A204.1 (cell line): ENCODE data around the gene CSMD2.

ENCODE experiments used
- FAIRE-seq: peaks from 2 replicates; lab custom pipeline; 2012; peaks lifted over from hg19 to GRCh38; lab: Jason Lieb, UNC

The CSMD2 gene

GRCh38 chr1:33743221-33743998, 421.6 kb downstream of the CSMD2 start:
- no peak for FAIRE-seq

- FAIRE-seq, result no peak
These were observed 422.4 kb downstream of the CSMD2 start for GRCh38 chr1:33742663-33743062.

- FAIRE-seq, result no peak
These were observed 423.3 kb downstream of the CSMD2 start for GRCh38 chr1:33741749-33742148.

- FAIRE-seq, result no peak
These were observed 424.8 kb downstream of the CSMD2 start for GRCh38 chr1:33740040-33740744.

DNA sequence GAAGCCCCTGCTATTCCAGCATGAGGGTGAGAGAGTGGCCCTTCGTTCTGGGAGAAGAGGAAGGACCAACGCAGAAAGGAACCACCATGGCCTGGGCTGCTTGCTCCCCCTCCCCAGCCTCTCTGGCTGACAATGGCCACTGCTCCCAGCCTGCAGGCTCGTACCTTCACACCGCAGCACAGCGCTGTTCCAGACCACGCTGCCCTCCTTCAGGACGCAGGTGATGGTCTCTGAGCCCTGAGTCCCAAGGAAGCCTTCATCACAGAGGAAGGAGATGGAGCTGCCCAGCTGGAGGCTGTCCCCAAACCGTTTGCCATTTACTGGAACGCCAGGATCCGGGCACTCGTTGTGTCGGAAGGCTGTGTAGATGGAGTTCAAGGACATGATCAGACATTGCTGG, 426.1 kb downstream of the CSMD2 start:
- no peak for FAIRE-seq

DNA sequence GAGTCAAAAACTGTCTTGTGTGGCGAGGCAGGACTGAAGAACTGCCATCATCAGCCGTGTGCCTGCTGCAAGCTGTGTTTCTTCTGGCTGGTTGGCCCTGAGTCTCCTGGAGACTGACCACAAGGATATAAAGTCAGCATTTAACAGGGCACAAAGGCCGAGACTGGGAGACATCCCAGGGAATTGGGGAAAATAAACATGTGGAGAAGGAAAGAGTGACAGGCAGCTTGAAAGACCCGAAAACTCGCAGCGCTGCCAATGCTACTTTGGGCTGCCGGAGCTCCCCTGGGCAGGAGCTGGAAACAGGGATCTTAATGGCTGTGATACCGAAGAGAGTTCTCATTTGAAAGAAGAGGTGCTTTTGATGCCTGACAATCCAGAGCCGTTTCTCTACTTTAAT, 426.5 kb downstream of the CSMD2 start:
- no peak for FAIRE-seq

DNA sequence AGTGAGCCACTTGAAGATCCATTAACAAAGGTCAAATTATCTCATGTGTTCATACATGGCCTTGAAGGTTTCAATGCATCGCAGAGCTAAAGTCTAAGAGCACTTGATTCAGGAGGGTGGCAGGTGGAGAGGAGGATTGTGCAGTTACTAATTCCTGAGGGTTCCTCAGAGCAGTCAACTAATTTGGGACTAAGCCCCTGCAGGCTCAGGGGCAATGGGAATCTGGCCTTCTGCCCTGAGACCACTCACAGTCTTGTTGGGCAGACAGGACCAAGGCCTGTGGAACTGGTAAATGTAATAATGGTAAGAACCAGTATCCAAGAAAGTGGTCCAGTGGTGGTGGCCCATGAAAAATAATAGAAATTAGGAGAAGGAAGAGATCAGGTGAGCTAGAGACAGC, 428.5 kb downstream of the CSMD2 start:
- no peak for FAIRE-seq

- FAIRE-seq, result no peak
These were observed 429.4 kb downstream of the CSMD2 start for GRCh38 chr1:33735624-33736023.

DNA sequence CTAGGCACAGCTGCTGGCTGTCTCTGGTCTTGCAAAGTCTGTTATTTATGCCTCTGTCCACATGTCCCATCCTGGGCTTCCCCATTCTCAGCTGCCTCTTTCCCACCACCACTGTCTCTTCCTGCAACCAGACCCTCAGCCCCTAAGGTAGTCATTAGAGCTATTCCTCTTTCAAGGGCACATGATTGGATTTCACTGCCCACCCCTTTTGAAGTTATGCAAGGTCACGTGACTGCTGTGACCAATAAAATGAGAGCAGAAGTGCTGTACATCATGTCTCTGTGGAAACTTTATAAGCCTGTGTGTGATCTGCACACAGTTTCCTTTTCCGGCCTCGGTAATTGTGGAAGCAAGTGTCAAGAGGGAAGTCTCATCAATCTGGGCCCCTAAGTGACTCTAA, 437.7 kb downstream of the CSMD2 start:
- FAIRE-seq, result no peak

GRCh38 chr1:33726274-33726804, 438.7 kb downstream of the CSMD2 start:
- no peak for FAIRE-seq

DNA sequence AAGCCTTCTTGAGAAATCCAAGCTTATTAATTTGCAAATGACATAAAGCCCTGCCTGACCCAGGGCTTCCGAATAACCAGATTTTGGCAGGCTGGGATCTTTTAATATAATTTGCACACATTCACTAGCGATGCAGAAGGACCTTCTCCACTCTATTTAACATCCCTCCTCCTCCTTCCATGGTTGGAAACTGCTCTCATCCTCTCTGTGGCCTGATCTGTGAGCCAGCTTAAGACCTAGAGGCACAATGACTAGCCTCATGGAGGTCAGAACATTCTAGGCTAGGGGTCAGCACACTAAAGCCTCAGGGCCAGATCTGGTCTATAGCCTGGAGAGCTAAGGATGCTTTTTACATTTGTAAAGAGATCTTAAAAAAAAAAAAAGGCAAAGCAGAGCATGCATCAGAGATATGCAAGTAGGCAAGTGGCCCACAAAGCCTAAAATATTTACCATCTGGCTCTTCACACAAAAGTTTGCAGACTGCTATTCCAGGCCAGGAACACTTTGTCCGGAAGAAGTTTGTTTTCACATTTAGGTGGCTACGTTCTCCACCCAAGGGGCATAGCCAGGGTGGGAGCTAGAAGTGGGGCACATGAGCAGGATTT, 439.4 kb downstream of the CSMD2 start:
- FAIRE-seq, result no peak

DNA sequence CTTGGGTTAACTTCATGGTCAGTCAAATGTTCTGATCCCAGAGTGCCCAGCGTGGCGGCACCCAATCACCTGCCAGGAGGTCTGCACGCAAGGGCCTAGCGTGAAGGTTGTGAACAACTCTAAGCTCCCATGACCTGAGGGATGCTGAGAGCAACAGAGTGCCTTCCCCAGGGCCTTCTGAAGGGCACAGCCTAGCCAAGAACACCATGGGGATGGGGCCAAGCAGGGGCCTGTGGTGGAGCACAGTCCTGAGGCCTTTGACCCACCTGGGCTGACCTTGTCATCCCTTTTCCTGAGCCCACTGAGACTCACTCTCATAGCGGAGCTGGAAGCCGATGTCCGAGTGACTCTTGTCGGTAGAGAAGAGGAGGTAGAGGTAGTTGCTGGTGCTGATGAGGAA, 440.0 kb downstream of the CSMD2 start:
- no peak for FAIRE-seq

DNA sequence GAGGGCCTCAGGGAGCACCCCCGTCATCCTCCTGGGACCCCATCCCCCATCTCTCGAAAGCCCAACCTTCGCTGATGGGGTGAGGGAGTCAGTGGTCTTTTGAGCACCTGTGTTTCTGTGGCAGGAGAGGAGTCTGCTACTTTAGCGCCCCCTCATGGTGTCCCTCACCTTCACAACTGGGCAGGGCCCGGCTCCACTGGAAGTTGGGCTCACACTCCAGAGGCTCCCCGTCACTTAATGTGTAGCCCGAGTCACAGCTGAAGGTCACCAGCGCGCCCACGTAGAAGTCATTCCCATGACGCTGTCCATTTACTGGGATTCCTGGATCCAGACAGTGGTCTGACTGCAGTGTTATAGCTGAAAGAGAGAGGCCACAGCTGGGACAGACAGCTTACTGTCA, 440.7 kb downstream of the CSMD2 start:
- FAIRE-seq, result no peak

DNA sequence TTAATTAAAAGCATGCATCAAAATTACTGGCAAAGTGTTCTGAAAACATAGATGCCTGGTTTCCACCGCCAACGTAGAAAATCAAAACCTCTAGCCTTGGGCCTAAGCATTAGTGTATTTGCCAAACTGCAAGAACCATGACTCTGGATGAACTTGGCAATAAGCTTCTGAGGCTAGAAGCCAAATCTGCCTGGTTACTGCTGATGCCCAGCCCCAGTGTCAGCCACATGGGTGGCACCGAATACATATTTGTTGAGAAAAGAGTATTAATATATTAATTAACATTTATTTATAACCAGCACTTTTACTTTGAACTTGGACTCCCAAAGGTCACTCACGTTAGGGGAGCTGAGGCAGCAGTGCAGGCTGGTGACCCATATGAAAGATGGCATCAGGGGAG, 441.8 kb downstream of the CSMD2 start:
- FAIRE-seq, result no peak

DNA sequence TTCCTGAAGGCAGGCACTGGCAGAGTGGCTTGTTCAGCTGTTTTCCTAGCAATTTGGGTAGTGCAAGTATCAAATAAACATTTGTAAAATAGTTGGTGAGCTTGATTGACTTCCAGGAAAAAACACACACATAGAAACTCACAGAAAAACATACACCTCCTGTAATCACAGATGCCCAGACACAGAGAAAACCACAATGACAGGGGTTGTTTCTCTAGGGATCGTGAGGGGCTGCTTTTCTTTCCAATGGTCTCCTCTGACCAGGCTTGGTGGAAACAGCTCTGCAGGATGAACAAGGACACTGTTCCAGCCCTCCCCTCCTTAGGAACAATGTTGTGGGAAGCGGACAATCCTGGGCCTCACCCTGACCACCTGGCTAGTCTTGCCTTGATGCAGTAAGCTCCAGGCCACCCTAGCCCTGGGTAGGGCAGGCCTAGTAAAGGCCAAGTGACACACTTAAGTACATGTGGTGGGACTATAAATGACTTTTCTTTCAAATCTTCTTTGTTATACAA, 443.7 kb downstream of the CSMD2 start:
- no peak for FAIRE-seq

DNA sequence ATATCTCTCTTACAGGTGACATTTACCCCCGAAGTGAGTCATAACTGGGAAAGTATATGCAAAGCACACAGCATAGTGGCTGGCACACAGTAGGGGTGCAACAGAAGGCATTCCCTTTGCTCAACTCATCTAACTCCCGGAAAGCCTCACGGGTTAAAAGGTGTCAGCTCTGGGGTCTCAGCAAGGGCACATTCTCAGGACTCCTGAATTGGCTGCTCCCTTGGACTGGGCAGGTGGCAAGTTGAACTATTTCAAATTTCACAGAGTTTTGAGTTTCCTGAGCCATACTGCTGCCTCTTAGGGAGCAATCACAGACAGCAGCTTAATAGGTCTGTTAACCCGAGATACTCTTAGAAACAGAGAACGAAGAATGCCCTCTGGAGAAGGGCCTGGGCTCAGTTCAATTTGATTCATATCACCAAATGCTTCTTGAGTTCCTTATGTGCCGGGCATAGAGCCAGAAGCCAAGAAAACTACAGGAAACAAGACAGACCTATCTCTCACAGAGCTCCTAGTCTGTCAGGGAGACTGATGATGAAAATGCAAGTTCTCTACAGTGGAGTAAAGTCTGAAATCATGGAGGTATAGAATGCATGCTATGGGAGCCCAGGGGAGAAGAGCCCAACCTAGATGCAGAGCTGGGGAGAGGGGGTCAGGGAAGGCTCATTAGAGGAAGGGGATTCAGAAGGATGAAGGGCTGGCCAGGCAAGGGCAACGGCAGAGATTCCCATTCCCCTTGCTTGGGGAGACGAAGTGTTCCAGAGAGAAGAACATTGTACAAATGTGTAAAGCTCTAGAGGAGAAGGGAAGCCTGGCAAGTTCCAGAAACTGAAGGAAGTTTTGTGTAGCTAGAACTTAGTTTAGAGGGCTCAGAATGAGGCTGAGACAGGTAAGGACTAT, 445.0 kb downstream of the CSMD2 start:
- no peak for FAIRE-seq

GRCh38 chr1:33719326-33719725, 445.7 kb downstream of the CSMD2 start:
- FAIRE-seq, result no peak

DNA sequence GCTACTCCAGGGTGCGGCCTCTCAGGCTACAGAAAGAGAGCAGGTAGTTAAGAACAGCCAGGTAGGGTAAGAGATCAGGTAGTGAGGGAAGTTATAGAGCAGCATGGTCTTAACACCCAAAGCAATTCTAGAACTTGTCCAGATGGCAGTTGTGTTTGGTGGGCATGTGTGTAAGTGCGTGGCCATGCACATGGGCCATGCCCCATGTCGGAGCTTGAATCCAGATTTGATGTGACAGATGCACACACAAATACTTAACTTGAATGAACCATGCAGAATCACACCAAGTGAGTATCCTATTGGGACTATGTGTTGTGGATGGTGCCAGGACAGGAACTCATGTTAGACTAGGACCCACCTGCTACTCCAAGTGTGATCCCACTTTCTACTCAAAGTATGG, 446.8 kb downstream of the CSMD2 start:
- no peak for FAIRE-seq

GRCh38 chr1:33716976-33717688, 447.9 kb downstream of the CSMD2 start:
- FAIRE-seq, result no peak

DNA sequence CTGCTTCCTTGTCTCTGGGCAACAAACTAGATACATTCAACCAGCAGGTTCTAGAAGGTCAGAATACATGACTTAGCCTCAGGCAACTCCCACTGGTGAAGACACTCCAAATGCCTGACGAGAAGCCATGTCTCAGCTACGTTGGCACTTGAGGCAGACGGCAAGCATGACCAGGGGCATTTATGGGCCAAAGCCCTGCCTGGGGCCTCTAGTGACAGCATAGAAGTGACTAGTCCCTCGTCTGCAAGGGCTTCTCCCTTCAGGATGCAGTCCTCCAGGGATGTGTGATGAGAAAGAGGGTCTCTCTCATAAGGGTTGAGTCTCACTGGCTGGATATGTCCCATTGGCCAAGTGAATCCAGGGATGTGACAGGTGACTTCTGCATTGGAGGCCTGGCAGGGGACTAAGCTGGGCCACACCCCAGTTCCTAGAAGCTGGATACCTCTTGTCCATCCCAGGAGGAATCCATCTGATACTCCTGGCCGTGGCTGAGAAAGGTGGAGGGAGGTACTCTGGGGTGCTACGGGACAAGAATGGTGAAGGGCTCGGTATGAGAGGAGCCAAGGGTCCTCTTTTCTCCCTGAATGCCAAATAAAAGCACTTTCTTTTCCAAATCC, 449.7 kb downstream of the CSMD2 start:
- FAIRE-seq, result no peak

- FAIRE-seq, result no peak
These were observed 450.6 kb downstream of the CSMD2 start for GRCh38 chr1:33714421-33714820.
